Osteoblast (primary cell): Measurements from ENCODE around the gene ZCCHC24. TPM values are rescaled to one million over a fixed set of nuclear protein-coding genes. Genes with fewer than 3 reads are reported as not detected.
A peak's percentile ranks its signal among the peaks of the same experiment; 100 is the strongest.

Source experiments
- DNase-seq: peaks from one replicate; pipeline ENCODE4 v3.0.0; 2011; ENCODE audit warnings: low spot score, mixed read lengths; ENCODE audit not compliant: insufficient read length; ENCODE audit errors: missing footprints
- H2AFZ ChIP-seq: 2 replicates; pipeline ENCODE4 v1.6.0; 2011; ENCODE audit warnings: mild to moderate bottlenecking, low read length
- H3K27ac ChIP-seq: 2 replicates; pipeline ENCODE4 v1.5.1; 2011; ENCODE audit warnings: mild to moderate bottlenecking, low read depth, low read length, moderate library complexity
- H3K27me3 ChIP-seq: 2 replicates; pipeline ENCODE4 v1.6.0; 2012; ENCODE audit warnings: mild to moderate bottlenecking, control low read depth, inconsistent platforms, low read length, moderate library complexity; ENCODE audit not compliant: insufficient read depth
- H3K36me3 ChIP-seq: 2 replicates; pipeline ENCODE4 v1.5.1; 2011; ENCODE audit warnings: mild to moderate bottlenecking, low read length, control low read depth, moderate library complexity; ENCODE audit not compliant: insufficient read depth
- H3K4me1 ChIP-seq: 2 replicates; pipeline ENCODE4 v1.5.1; 2011; ENCODE audit warnings: mild to moderate bottlenecking, low read length, control low read depth, moderate library complexity; ENCODE audit not compliant: insufficient read depth
- H3K4me2 ChIP-seq: 2 replicates; pipeline ENCODE4 v1.6.0; 2011; ENCODE audit warnings: mild to moderate bottlenecking, low read length; ENCODE audit not compliant: insufficient read depth
- H3K4me3 ChIP-seq: fragments of 200-600 bp; sonication (generic); 3 replicates; pipeline ENCODE4 v1.5.1; 2012; ENCODE audit warnings: mild to moderate bottlenecking, low read length, inconsistent platforms; ENCODE audit not compliant: insufficient read depth
- H3K79me2 ChIP-seq: 2 replicates; pipeline ENCODE4 v1.6.0; 2012; ENCODE audit warnings: mild to moderate bottlenecking, low read length, control low read depth, inconsistent platforms; ENCODE audit not compliant: insufficient read depth
- H3K9me3 ChIP-seq: 2 replicates; pipeline ENCODE4 v1.5.1; 2011; ENCODE audit warnings: low read depth, low read length, control low read depth
- H4K20me1 ChIP-seq: 2 replicates; pipeline ENCODE4 v1.6.0; 2012; ENCODE audit warnings: mild to moderate bottlenecking, low read length, control low read depth; ENCODE audit not compliant: insufficient read depth
- CTCF ChIP-seq: IDR thresholded peaks from 2 replicates; pipeline ENCODE4 v1.5.1; 2011; ENCODE audit warnings: mild to moderate bottlenecking, low read depth, low read length, moderate library complexity; ENCODE audit errors: extremely low read depth
- total RNA-seq: library from RNA; depleted of rRNA; stranded (reverse); fragments of >200 nt; gene quantifications from 2 replicates; pipeline ENCODE4 v1.2.3, GENCODE V29; 2012

Gene ZCCHC24
- total RNA-seq, 1 donor, result 48.5 TPM

DNA sequence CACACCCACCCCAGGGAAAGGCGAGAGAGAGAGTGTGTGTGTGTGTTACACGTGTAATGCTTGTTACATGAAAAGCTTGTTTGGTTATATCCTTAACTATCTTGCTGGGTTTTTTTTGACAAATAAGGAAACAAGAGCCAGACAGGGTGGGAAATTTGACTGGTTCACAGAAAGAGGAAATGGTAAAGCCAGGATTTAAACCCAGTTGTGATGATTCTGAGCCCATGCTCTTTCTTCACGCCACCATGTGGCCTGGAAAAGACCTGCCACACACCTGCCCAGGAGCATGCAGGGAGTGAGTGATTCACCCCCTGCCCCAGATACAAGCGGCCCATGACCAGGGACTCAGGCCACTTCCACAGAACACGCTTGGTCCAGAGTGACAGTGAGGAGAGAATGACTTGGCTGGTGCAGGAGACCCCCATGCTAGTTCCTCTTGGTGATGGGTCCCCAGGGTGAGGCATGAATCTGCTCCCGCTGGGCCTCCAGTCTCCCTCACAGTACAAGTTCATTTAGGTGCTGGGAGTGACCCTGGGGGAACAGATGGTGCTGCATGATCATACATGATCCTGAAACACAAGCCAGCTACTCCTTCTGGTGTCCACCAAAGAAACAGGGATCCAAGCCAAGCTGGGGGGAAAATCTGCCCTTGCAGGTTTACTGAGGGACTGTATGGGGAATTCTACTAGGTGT, 45.9 kb upstream of the ZCCHC24 start:
- Histone ChIP-seq H3K4me2 (no peak overlapping the region), H2AFZ (no peak overlapping the region), H3K27ac (no peak overlapping the region)

DNA sequence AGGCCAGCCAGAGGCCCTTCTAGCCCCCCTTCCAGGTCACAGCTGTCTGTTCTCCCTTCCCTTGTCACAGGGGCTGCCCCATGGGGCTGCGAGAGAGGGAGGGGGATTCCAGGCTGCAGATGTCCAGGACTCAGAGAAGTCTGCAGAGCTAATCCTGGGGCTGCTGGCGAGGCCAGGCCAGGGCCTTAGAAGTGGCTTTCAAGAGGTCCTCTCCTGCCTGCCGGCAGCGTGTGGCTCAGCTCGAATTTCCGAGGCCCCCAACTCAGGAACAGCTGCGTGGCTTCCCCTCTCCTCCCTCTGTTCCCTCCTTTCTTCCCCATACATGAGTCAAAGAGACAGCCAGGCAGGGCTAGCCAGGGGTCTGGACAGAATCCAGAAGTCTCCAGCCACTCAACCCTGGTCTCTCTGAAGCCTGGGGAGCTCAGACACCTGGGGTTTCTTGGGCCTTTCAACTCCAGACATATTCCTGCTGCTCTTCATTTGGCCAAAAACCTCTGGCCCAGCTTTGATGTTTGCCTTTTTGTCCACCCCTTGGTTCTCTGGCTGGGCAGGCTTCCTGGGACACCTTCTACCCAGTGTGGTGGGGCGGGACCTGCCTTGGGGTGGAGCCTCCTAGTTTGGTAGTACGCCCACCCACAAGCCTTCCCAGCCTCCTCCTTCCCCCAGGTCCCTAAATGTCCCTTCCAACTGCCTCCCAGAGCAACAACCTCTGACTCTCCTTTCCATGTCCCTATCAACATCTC, 45.1 kb upstream of the ZCCHC24 start:
- no peak for TF ChIP-seq CTCF
- H3K4me3 ChIP-seq, result no peak overlapping the region
- H3K4me1 ChIP-seq, result peaks cover 17% of the 10 kb centered on the region
- peak overlapping the region; percentile 10 for H2AFZ ChIP-seq
- H3K36me3 ChIP-seq, result no peaks in the 10 kb centered on the region
- no peaks in the 10 kb centered on the region for H3K9me3 ChIP-seq
- no peaks in the 10 kb centered on the region for H3K79me2 ChIP-seq
- no peak overlapping the region for H3K4me2 ChIP-seq
- peak; percentile 80 for DNase-seq
- H4K20me1 ChIP-seq, result no peaks in the 10 kb centered on the region
- no peak overlapping the region for H3K27ac ChIP-seq
- peaks cover 6% of the 10 kb centered on the region for H3K27me3 ChIP-seq

More for the DNA sequence above, 45.9 kb upstream of the ZCCHC24 start:
- DNase-seq, result no peak
- H4K20me1 ChIP-seq, result no peaks in the 10 kb centered on the region
- H3K27me3 ChIP-seq, result peaks cover 13% of the 10 kb centered on the region
- no peaks in the 10 kb centered on the region for H3K36me3 ChIP-seq
- no peak for TF ChIP-seq CTCF
- H3K4me1 ChIP-seq, result peaks cover 17% of the 10 kb centered on the region
- no peaks in the 10 kb centered on the region for H3K9me3 ChIP-seq
- no peaks in the 10 kb centered on the region for H3K79me2 ChIP-seq
- no peak overlapping the region for H3K4me3 ChIP-seq

DNA sequence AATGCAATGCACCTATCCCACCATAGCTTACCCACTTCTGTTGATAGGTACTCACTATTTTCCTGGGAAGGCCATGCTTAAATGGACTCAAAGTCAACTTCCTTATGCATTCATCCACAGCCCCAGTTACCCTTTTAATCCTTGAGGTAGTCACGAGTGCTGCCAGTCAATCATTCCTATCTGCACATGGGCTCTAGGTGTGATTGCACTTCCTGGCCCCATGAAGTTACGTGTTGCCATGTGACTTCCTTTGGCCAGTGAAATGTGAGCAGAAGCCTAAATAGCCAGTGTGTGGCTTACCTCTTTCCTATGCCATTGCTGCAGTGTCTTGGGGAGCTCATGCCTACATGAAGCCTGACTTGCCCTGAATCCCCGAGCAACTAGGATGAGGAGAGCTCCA, 43.4 kb upstream of the ZCCHC24 start:
- Histone ChIP-seq H3K36me3 (no peaks in the 10 kb centered on the region), H2AFZ (no peak overlapping the region), H4K20me1 (no peaks in the 10 kb centered on the region), H3K79me2 (no peaks in the 10 kb centered on the region), H3K4me3 (no peak overlapping the region), H3K4me1 (peaks cover 24% of the 10 kb centered on the region), H3K9me3 (no peaks in the 10 kb centered on the region), H3K4me2 (no peak overlapping the region), H3K27me3 (no peaks in the 10 kb centered on the region), H3K27ac (no peak overlapping the region)
- DNase-seq, result no peak
- no peak for TF ChIP-seq CTCF

- H3K79me2 ChIP-seq, result no peaks in the 10 kb centered on the region
- peak; percentile 97 for DNase-seq
- peak overlapping the region; percentile 30 for H3K4me3 ChIP-seq
- H3K4me1 ChIP-seq, result peaks cover 29% of the 10 kb centered on the region
- H3K27me3 ChIP-seq, result no peaks in the 10 kb centered on the region
- peak overlapping the region; percentile 68 for H3K4me2 ChIP-seq
- H2AFZ ChIP-seq, result peak overlapping the region; percentile 91
- no peaks in the 10 kb centered on the region for H3K9me3 ChIP-seq
- no peak for TF ChIP-seq CTCF
- H3K27ac ChIP-seq, result peak overlapping the region; percentile 86
- H4K20me1 ChIP-seq, result no peaks in the 10 kb centered on the region
- H3K36me3 ChIP-seq, result no peaks in the 10 kb centered on the region
Observed at GRCh38 chr10:79488336-79488735, 42.9 kb upstream of the ZCCHC24 start.
